GM21786 (cell line): ENCODE data around the gene SLC6A5.

ENCODE experiments used
- ATAC-seq: cut with Tn5 transposase; IDR thresholded peaks from one replicate; pipeline ENCODE4 v1.9.1; 2021; ENCODE audit not compliant: unreplicated experiment

Gene SLC6A5

GRCh38 chr11:20596205-20597153, 2.9 kb upstream of the SLC6A5 start:
- no peak for ATAC-seq

GRCh38 chr11:20597154-20597679, 2.2 kb upstream of the SLC6A5 start:
- ATAC-seq = no peak

GRCh38 chr11:20597680-20598484, 1.5 kb upstream of the SLC6A5 start:
- ATAC-seq = no peak

- no peak for ATAC-seq
These were observed 916 bp upstream of the SLC6A5 start for GRCh38 chr11:20598492-20598891.

GRCh38 chr11:20600020-20600346, 575 bp downstream of the SLC6A5 start:
- ATAC-seq = no peak

GRCh38 chr11:20600551-20600950, 1.1 kb downstream of the SLC6A5 start:
- no peak for ATAC-seq

GRCh38 chr11:20601221-20601914, 2.0 kb downstream of the SLC6A5 start:
- no peak for ATAC-seq

GRCh38 chr11:20604295-20604803, 4.9 kb downstream of the SLC6A5 start:
- no peak for ATAC-seq

- ATAC-seq = no peak
These were observed 5.6 kb downstream of the SLC6A5 start for GRCh38 chr11:20604864-20605601.

GRCh38 chr11:20605602-20606091, 6.2 kb downstream of the SLC6A5 start:
- ATAC-seq = no peak

- ATAC-seq = no peak
These were observed 9.5 kb downstream of the SLC6A5 start for GRCh38 chr11:20608934-20609333.

GRCh38 chr11:20609727-20610707, 10.6 kb downstream of the SLC6A5 start:
- ATAC-seq = peak; percentile 99

- no peak for ATAC-seq
These were observed 11.4 kb downstream of the SLC6A5 start for GRCh38 chr11:20610825-20611224.

GRCh38 chr11:20611445-20611844, 12.0 kb downstream of the SLC6A5 start:
- ATAC-seq = no peak

- ATAC-seq = no peak
These were observed 12.5 kb downstream of the SLC6A5 start for GRCh38 chr11:20611892-20612291.

GRCh38 chr11:20612416-20612815, 13.0 kb downstream of the SLC6A5 start:
- ATAC-seq = no peak

GRCh38 chr11:20616920-20617319, 17.5 kb downstream of the SLC6A5 start:
- no peak for ATAC-seq

GRCh38 chr11:20617346-20618005, 18.1 kb downstream of the SLC6A5 start:
- ATAC-seq = no peak
